NCI-H146 treated with DMSO at 0.1 percent for 48 hours (cell line): ENCODE measurements around the gene MTFP1.
"Not testable (repeated sequence)": the region's sequence is repeated elsewhere in the genome, so short reads cannot be mapped to it uniquely, and the experiment has no call there.

Experiments used
- DNase-seq: peaks from one replicate; lab custom pipeline; 2025; ENCODE audit not compliant: unreplicated experiment; lab: John Stamatoyannopoulos, UW

MTFP1 gene

GRCh38 chr22:30452861-30453260 is 27.3 kb downstream of the MTFP1 start:
- DNase-seq, result no peak

GRCh38 chr22:30453731-30454510 is 28.4 kb downstream of the MTFP1 start:
- DNase-seq, result no peak

GRCh38 chr22:30455075-30455840 is 29.7 kb downstream of the MTFP1 start:
- no peak for DNase-seq

- no peak for DNase-seq
Measured at GRCh38 chr22:30457981-30458380, 32.4 kb downstream of the MTFP1 start.

- no peak for DNase-seq
Measured at GRCh38 chr22:30459181-30460052, 33.8 kb downstream of the MTFP1 start.

GRCh38 chr22:30460147-30460546 is 34.6 kb downstream of the MTFP1 start:
- no peak for DNase-seq

- not testable (repeated sequence) for DNase-seq
Measured at GRCh38 chr22:30460555-30460954, 35.0 kb downstream of the MTFP1 start.

GRCh38 chr22:30469165-30469564 is 43.6 kb downstream of the MTFP1 start:
- DNase-seq, result no peak

- DNase-seq, result no peak
Measured at GRCh38 chr22:30470655-30471054, 45.1 kb downstream of the MTFP1 start.

GRCh38 chr22:30471616-30472318 is 46.2 kb downstream of the MTFP1 start, which contains the start of gene SEC14L3:
Gene SEC14L3, minus strand, starts transcription at chr22:30472017. Its CDS starts 59 bp downstream, at chr22:30471958.
- no peak for DNase-seq

- no peak for DNase-seq
Measured at GRCh38 chr22:30472994-30473720, 47.6 kb downstream of the MTFP1 start.

GRCh38 chr22:30474121-30474520 is 48.6 kb downstream of the MTFP1 start:
- DNase-seq, result no peak

- peak; percentile 35 for DNase-seq
Measured at GRCh38 chr22:30474683-30475424, 49.3 kb downstream of the MTFP1 start.
